HK-2 (cell line): Measurements from ENCODE around the gene IQGAP2.
"Not testable (repeated sequence)": the region's sequence is repeated elsewhere in the genome, so short reads cannot be mapped to it uniquely, and the experiment has no call there.

Experiments used
- DNase-seq: peaks from one replicate; pipeline ENCODE4 v3.0.0-alpha.2; 2018; ENCODE audit not compliant: unreplicated experiment

IQGAP2 gene

GRCh38 chr5:76499507-76500161 lies 96.5 kb downstream of the IQGAP2 start:
- no peak for DNase-seq

- DNase-seq = no peak
Observed at GRCh38 chr5:76500633-76501393, 97.7 kb downstream of the IQGAP2 start.

GRCh38 chr5:76503929-76504328 lies 100.8 kb downstream of the IQGAP2 start:
- no peak for DNase-seq

GRCh38 chr5:76504901-76505564 lies 101.9 kb downstream of the IQGAP2 start:
- DNase-seq = no peak

GRCh38 chr5:76513476-76513875 lies 110.4 kb downstream of the IQGAP2 start:
- DNase-seq = no peak

- no peak for DNase-seq
Observed at GRCh38 chr5:76514292-76514691, 111.2 kb downstream of the IQGAP2 start.

GRCh38 chr5:76514713-76515112 lies 111.6 kb downstream of the IQGAP2 start:
- no peak for DNase-seq

GRCh38 chr5:76517334-76517733 lies 114.2 kb downstream of the IQGAP2 start:
- DNase-seq = no peak

- DNase-seq = not testable (repeated sequence)
Observed at GRCh38 chr5:76518246-76518645, 115.2 kb downstream of the IQGAP2 start.

GRCh38 chr5:76521240-76521758 lies 118.2 kb downstream of the IQGAP2 start:
- DNase-seq = no peak

- DNase-seq = no peak
Observed at GRCh38 chr5:76522103-76522935, 119.2 kb downstream of the IQGAP2 start.

- DNase-seq = no peak
Observed at GRCh38 chr5:76524101-76524835, 121.2 kb downstream of the IQGAP2 start.

- DNase-seq = no peak
Observed at GRCh38 chr5:76524868-76525267, 121.8 kb downstream of the IQGAP2 start.

GRCh38 chr5:76525956-76526355 lies 122.9 kb downstream of the IQGAP2 start:
- DNase-seq = no peak

- DNase-seq = no peak
Observed at GRCh38 chr5:76526950-76527583, 124.0 kb downstream of the IQGAP2 start.

- DNase-seq = no peak
Observed at GRCh38 chr5:76527685-76528161, 124.6 kb downstream of the IQGAP2 start.

- no peak for DNase-seq
Observed at GRCh38 chr5:76528547-76529331, 125.7 kb downstream of the IQGAP2 start.

- DNase-seq = no peak
Observed at GRCh38 chr5:76529464-76530344, 126.6 kb downstream of the IQGAP2 start.

GRCh38 chr5:76532052-76532451 lies 129.0 kb downstream of the IQGAP2 start:
- DNase-seq = no peak
